NCI-H2196 treated with DMSO at 0.1 percent for 48 hours (cell line): ENCODE results near the gene ERGIC1.
"Not testable (repeated sequence)": the region's sequence is repeated elsewhere in the genome, so short reads cannot be mapped to it uniquely, and the experiment has no call there.

ENCODE experiments used
- DNase-seq: peaks from one replicate; lab custom pipeline; 2025; ENCODE audit not compliant: unreplicated experiment; lab: John Stamatoyannopoulos, UW

Gene ERGIC1

DNA sequence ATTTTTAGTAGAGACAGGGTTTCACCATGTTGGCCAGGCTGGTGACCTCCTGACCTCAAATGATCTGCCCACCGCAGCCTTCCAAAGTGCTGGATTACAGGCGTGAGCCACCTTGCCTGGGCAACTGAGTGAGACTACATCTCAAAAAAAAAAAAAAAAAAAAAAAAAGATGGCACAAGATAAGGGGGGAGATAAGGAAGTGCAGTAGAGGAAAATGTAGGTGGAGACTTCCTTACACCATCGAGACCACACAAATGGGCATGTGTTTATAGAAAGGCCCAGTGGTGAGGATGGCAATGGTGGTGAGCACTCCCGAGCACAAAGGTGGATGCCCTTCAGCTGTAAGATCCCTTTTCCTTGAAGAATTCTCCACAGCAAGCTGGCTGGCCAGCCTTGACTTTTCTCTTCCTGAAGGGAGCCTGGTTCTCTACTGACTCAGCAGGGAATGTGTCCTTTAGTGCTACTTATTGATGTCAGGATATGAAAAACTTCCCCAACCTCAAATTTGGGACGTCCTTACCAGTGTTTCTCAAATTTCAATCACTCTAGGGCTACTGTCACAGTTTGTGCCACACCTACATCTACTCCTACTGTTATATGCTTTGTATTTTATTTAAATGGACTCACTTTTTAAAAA, 28.2 kb downstream of the ERGIC1 start:
- no peak for DNase-seq

DNA sequence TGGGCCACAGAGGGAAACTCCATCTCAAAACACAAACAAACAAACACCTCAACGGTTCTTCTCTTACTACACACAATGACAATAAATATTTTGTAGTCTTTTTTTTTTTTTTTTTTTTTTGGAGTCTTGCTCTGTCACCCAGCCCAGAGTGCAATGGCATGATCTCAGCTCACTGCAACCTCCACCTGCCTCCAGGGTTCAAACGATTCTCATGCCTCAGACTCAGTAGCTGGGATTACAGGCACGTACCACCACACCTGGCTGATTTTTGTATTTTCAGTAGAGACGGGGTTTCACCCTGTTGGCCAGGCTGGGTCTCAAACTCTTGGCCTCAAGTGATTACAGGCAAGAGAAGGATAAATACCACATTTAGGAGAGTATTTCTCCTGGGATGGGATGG, 30.1 kb downstream of the ERGIC1 start:
- DNase-seq: not testable (repeated sequence)

DNA sequence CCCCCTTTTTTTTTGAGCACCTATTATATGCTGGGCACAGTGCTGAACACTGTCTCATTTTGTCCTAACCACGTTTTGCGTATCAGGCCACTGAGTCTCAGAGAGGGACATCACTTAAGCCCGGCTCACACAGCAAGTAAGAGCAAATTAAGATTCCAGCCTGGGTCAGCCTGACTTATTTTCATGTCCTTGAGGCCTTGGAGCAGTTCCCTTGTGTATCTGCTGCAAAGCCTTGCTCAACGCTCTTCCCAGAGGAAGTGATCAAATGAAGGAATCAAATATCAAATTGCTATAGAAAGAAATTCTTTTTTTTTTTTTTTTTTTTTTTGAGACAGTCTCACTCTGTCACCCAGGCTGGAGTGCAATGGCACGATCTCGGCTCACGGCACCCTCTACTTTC, 30.7 kb downstream of the ERGIC1 start:
- DNase-seq: no peak

GRCh38 chr5:172866378-172866777, 32.3 kb downstream of the ERGIC1 start:
- no peak for DNase-seq

DNA sequence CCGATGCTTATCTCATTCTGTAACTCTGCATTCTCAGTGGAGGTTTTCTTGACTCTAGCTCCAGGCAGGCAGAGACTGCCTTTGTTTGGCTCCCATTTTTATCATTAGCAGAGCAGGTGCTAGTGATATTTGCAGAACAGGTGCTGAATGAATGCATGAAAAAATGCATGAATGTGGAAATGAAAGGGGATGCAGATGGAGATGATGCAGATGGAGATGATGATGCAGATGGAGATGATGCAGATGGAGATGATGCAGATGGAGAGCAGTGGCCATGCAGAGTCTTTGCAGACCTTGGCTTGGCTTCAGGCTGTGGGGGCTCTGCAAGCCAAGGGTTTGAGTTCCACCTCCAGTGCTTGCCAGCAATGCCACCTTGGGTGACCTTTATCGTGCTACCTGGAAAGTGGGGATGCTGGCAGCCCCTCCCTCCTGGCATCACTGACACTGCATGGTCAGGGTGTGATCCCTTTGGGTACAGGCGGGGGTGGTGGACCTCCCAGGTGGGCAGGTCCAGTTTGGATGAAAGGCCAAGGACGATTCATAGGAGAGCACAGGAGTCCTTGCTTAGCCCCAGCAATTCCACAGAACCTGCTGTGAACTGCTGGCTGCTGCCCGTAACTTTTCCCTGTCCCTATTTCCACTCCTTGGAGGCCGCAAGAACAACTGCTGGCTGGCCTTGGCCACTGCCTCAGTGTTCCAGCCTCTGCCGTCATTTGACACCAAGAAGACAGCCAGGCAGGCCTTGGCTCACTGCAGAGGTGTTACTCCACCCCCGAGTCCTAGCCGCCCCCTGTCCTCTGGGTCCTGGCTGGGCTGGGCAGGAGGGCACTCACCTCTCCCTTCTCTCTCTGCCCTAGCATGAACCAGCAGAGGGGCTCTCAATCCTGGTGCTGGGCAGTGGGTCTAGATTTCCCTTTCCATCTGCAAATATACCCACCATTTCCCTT, 33.0 kb downstream of the ERGIC1 start:
- peak; percentile 10 for DNase-seq

DNA sequence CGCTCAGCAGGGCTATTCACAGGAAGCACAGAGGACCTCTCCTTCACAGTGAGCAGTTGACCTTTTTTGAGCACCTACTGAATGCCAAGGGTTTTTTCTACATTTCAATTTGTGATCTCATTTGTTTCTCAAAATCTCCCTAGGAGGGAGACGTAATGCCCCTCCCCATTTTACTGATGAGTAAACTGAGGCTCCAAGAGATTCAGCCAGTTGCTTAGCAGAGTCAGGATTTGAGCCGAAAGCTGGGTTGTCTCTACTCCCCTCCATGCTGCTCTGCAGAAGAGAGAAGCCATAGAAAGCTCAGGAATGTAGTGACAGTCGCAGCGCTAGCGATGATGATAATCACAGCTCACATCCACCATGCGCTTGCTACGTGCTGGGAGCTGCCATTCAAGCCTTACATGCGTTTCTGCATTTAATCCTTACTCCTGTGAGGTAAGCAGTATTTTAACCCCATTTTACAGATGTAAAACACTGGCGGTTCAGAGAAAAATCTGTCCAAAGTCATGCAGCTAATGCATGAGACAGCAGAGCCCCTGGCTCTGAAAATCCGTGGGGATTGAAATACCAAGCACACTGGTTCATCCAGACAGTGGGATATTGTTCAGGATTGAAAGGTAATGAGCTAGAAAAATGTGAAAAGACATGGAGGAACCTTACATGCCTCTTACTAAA, 33.8 kb downstream of the ERGIC1 start:
- DNase-seq: no peak

GRCh38 chr5:172868436-172868923, 34.4 kb downstream of the ERGIC1 start:
- no peak for DNase-seq

- no peak for DNase-seq
Observed at GRCh38 chr5:172868924-172869591, 35.0 kb downstream of the ERGIC1 start.

GRCh38 chr5:172869691-172870090, 35.6 kb downstream of the ERGIC1 start:
- no peak for DNase-seq

- no peak for DNase-seq
Observed at GRCh38 chr5:172870291-172870714, 36.3 kb downstream of the ERGIC1 start.

DNA sequence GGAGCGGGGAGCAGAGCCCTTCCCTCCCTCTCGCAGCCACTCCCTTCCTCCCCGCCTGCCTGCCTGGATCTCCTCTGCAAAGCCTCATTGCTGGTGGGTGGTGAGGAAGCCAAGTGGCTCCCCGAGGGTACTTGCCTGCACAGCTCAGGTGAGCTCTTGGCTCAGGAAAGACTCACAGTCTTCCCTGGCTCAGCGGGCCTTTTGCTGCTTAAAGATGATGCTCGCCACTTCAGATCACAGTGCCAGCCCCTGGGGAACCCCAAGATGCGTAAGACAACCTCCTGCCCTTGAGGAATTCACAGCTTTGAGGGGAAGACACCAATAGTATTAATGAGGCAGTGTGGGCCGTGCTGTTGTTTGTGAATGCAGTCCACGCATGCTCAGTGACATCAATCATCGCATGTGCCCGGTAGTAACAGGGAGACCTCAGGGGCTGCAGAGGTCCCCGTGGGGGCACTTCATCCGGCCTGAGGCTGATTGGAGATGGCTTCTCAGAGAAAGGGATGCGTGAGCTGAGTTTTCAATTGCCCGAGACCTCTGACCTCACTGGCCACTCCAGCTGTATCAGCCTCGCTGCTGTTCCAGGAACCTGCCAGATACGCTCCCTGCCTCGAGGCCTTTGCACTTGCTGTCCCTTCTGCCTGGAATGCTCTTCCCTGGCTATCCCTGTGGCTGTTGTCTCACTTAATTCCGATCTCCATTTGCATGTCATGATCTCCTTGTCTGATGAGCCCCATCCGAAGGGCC, 36.8 kb downstream of the ERGIC1 start:
- no peak for DNase-seq

DNA sequence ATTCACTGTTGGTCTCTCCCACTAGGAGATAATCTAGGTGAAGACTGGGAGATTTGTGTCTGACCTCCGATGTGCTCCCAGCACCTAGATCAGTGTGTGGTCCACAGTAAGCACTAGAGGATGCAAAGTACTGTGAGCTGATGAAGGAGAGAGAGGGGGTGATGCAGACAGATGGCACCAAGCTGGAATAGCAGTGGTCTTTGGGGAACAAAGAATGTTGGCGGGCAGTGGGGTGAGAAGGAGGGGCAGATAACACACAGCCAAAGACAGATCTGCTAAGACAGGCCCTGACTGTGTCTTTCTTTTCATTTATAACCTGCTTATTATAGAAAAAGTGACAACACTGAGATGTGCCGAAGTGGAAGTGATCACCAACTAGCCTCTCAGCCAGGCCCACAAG, 37.5 kb downstream of the ERGIC1 start:
- no peak for DNase-seq

GRCh38 chr5:172871982-172872381, 37.9 kb downstream of the ERGIC1 start:
- no peak for DNase-seq

DNA sequence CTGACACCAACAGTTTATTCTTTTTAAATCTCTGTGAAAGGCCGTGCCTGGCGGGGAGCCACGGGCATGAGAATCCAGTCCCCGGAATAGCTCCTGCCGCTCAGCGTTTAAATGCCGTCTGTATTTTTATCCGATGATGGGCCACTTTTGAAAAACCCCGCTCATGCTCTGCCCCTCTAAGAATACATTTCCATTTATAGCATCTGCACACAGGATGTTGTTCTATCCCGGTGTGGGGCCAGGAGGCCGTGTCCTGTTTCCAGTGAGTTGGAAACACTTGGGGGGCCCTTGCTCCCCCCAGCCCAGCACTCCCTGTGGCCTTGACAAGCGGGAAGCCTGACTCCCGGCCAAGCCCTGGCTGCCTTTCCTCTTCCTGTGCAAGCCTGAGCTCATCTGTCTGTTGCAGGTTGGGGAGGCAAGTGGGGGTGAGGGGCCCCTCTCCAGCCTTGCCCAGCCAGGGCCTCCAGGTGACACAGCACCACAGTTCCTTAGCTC, 39.0 kb downstream of the ERGIC1 start:
- no peak for DNase-seq

DNA sequence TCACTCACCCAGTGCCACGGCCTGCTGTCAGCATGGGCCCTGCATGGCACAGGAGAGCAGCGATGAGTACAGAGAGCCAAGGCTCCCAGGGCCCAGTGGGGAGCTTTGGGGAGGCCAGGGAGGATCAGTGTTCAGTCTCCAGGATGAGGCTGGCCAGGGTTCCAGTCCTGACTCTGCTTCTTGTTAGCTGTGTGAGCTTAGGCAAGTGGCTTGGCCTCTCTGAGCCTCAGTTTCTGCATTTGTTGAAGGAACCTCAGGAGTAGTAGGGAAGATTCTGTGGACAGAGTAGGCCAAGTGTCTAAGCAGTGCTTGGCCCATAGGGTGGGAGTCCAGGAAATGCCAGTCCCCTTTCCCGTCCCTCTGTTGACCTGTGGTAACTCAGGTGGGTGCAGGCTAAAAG, 39.5 kb downstream of the ERGIC1 start:
- DNase-seq: no peak

DNA sequence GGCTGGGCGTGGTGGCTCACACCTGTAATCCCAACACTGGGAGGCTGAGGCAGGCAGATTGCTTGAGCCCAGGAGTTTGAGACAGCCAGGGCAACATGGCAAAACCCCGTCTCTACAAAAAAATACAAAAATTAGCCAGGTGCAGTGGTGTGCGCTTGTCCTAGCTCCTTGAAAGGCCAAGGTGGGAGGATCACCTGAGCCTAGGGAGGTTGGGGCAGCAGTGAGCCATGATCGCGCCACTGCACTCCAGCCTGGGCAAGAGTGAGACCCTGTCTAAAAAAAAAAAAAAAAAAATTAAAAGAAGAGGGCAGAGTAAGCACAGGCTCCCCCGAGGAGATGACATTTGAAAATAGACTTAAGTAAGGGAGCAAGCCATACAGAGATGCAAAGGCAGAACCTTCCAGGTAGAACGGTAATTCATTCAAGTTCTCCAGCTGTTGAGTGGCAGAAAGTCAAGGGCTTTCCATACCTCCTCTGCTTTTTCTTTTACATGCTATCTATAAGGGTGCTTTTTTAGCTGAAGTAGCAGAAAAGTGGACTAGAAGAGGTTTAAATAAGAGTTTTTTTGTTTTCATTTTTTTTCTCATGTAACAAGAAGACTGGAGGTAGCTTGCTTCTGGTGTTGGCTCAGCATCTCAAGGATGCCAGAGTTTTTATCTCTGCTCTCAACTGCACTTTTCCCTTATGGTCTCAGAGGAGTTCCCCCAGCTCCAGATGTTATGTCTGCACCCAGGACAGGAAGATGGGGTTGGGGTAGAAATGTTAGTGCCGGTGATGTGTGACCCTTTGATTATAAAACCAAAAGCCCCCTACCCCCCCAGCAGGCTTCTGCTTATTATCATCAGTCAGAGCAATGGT, 40.8 kb downstream of the ERGIC1 start:
- DNase-seq: no peak

- no peak for DNase-seq
Observed at GRCh38 chr5:172875505-172876279, 41.6 kb downstream of the ERGIC1 start.

DNA sequence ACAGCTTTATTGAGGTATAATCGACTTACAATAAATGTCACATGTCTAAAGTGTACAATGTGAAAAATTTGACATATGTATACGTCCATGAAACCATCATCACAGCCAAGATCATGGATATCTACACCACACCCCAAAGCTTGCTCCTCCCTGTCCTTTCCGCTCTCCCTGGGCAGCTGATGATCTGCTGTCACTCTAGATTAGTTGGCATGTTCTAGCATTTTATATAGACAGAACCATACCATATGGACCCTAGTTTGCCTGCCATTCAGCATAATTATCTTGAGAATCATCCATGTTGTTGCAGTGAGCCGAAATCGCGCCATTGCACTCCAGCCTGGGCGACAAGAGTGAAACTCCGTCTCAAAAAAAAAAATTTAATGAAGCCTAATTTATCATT, 42.5 kb downstream of the ERGIC1 start:
- DNase-seq: no peak
